ENCODE measurements around the gene IFI6.
"Not testable (repeated sequence)": the region's sequence is repeated elsewhere in the genome, so short reads cannot be mapped to it uniquely, and the experiment has no call there.

IFI6 gene

DNA sequence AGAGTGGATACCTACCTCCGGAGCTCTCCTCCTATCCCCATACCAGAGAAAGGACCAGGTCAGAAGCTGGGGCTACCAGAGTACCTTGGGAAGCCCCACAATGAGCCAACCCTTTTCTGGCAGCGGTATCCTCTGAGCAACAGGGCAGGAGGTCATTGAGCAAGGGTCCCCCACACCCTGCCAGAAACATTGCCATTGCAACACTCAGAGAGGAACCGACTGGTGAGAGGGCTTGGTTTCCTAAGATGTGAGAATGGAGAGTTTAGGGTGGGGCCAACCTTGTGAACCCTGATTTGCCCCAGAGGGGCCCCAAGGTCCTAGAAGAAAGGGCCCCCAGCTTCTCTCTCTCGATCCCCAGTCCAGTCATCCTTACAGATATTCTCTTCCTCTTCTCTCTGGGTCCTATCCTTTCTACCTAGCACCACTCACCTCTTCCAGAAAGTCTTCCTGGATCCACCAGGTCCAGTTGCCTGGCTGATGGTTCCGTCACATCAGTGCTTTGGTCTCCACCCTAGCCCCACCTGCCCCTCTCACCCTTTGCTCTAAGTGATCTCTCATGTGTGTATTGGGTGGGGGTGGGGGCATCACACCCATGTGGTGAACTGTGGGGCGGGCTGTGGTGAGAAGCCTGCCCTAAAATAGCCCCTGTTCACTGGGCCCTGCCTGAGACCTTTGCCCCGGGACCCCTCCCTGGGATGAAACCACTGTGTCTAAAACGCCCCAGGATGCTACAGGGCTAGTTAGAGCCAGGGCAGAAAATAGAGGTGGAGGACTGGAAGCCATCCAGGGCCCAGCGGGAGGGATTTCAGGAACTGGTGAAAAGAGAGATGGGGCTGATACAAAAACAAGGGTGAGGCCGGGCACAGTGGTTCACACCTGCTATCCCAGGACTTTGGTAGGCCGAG, 45.7 kb downstream of the IFI6 start:
- DNase-seq = no peak

DNA sequence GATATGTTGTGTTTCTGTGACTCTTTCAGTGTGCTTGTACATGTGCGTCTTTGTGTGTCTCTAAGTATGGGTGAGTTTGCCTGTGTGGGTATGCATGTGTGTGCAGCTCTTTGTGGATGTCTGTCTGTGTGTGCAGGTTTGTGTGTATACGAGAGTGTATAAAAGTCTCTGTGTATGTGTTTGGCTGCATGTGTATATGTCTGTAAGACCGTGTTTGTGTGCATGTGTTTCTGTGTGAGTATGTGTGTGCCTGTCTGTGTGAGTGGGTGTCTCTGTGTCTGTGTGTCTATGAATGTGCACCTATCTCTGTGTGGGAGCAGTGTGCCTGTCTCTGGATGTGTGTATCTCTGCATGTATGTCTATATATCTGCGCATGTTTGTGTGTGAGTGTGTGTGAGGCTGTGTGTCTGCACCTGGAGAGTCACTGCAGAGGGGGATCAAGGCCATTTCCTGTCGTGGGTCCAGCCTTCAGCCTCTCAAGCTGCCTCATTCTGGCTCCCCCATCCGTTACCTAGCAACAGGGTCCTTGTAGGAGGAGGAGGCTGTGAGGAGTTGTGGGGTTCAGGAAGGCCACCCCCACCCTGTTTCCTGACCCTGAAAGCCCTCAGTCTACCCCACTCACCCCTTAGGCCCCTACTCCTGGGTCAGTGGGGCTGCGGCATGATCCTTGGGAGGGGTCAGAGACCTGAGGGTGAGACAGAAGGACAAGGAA, 47.4 kb downstream of the IFI6 start:
- no peak for DNase-seq

DNA sequence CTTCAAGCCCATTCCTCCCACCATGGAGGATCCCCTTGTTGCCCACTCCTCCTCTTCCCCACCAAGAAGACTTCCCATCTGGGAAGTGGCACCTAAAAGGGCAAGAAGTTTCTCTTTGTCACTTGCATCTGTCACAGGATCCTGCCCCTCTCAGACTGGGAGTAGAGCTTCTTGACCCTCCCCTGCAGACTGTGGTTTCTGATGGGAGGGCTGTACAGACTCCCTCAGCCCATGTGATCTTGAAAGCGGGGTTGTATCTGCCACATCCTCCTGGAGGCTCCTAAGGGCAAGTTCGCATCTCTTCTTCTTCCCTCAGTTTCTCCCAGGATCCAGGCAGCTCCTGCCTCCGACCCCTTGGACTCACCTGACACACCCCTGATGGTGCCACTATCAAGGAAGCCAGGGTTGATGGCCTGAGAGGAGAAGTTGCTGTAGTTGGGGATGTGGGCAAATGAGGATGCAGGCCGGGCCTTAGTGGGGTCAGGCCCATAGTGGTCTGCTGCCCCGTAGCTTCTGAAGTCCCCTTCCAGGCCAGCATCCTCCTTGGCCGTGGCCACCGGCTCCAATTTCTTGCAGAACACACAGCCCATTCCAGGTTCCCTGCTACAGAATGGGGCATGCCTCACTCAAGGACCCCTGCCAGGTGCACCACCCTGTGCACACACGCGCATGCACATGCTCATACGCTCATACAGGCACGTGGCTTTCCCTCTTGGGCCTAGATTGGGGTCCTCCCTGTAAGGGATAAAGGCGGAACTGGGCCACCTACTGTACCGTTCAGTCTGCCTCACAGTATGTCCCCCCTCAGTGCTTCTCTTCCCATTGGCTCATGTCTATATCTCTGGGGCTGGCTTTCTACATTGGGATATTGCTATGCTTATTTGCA, 48.4 kb downstream of the IFI6 start:
- no peak for DNase-seq

DNA sequence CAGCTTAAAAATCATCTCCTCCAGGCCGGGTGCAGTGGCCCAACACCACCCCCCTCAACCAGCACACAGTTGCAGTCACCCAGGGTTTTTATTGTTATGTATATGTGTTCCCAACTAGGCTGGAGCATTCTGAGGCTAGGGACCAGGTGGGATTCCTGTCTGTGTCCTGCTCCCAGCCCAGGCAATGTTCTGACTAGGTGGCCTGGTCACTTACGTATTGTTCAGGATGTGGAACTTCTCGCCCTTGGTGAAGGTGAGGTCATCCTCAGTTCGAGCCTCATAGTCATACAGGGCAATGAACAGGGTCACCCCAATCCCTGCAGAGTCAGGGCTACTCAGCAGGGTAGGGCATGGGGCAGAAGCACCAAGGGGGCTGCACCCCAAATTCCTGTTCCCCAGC, 49.2 kb downstream of the IFI6 start:
- DNase-seq = no peak

DNA sequence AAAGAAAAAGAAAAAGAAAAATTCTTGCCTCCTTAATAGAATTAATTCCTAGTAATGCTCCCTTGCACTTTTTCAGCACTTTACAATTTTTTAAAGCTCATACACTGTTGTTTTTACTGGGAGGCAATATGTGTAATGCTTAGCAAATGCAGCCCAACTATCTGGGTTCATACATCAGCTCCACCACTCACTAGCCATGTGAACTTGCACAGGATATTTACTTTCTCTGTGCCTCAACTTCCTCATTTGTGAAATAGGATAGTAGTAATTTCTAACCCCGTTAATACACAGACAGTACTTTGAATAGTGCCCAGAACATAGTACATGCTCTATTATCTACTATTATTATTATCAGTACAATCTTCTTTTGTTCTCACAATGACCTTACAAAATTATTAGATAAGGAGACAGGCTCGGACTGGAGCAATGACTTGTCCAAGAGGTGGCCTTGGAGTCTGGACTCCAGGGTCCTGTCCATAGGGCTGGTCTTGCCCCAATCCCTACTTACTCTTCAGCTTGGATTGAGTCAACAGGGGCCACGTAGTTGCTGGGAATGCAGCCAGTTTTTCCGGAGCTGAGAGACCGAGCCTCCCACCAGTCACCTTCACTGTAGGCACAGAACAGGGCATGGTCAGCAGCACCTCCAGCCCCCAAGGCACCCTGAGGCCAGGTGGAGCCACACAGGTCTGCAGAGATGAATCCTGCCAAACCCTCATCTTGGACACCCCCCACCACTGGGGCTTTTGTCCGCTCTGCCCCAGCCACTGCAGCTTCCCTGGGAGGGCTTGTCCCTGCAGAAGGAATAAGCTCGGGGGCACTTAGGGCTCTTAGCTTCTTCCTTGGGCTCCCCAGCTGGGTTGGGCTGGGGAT, 50.7 kb downstream of the IFI6 start:
- no peak for DNase-seq

DNA sequence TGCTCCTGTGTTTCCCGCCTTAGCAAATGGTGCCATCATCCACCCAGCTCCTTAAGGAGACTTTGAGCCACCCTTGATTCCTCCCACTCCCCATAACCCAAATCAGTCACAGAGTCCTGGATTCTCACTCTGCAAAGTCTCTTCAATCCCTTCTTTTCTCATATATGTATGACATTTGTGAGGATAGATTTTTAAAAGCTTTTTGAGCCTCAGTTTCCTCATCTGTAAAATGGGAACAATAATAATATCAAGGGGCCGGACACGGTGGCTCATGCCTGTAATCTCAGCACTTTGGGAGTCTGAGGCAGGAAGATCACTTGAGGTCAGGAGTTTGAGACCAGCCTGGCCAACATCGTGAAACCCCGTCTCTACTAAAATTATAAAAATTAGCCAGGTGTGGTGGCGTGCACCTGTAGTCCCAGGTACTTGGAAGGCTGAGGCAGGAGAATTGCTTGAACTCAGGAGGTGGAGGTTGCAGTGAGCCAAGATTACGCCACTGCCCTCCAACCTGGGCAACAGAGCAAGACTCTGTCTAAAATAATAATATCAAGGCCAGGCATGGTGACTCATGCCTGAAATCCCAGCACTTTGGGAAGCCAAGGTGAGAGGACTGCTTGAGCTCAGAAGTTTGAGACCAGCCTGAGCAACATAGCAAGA, 52.1 kb downstream of the IFI6 start:
- not testable (repeated sequence) for DNase-seq

DNA sequence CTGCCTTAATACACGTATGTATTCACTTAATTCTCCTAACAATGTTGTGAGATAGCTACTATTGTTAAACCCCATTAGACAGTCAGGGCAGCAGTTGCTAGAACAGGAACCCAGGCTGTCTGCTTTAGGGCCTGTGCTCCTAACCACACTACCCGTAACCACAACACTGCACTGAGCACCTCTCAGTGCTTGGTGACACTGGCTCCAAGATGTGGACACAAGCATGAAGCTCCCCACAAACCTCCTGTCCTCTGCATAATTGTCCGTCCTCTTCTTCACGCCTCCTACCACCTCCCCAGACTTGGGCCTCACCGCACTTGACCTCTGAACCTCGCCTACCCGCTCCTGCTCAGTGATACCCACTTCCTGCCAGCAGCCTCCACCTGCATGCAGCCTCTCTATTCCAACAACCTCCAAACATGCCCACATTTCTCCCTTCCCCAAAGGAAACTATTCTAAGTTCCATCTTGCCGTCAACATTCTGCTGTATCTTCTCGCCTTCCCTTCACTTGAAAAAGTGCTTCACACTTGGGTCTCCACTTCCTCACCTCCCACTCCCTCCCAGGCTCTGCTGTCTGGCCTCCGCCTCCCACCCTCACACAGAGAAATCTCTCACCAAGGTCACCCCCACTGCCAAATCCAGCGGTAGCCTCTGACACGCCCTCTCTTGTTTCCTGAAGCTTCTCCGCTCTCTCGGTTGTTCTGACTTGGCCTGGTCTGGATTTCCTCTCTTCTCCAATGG, 53.5 kb downstream of the IFI6 start:
- DNase-seq = no peak

DNA sequence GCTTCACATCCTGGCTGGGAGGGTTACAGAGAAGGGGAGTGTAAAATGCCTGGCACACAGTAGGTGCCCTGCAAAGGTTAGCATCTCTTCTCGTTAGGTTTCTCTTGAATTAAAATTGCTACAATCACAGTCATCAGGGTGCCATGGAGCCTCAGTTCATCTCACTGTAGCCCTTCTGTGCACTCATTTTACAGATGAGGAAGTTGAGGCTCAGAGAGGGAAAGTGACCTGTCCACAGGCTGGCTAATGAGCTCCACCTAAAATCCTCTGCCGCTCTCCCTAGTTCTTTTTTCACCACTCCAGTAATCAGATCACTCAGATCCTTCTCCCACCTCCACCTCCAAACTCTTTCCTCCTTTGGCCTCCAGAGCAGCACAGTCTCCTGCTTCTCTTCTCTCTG, 54.6 kb downstream of the IFI6 start:
- DNase-seq = no peak

DNA sequence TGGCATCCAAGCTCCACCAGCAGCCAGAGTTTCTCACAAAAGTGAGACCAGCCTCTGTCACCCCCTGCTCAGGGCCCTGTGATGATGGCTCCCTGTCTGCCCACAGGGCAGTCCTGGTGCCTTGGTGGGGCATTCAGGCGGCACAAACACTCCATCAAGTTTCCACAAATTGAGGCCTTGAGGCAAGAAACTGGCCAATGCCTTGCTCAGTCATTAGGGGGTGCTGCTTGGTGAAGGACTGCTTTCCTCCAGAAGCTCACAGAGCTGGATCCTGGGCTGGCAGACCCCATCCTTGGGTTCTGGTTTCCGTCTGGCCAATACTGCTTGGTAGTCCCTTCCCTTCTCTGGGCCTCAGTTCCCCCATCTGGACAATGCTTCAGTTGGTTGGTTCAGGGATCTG, 55.6 kb downstream of the IFI6 start:
- DNase-seq = no peak
